GM18858 (cell line): ENCODE results near the gene KLRG1.

Source experiments
- ATAC-seq: cut with Tn5 transposase; IDR thresholded peaks from one replicate; pipeline ENCODE4 v1.9.1; 2021; ENCODE audit not compliant: unreplicated experiment

The KLRG1 gene

DNA sequence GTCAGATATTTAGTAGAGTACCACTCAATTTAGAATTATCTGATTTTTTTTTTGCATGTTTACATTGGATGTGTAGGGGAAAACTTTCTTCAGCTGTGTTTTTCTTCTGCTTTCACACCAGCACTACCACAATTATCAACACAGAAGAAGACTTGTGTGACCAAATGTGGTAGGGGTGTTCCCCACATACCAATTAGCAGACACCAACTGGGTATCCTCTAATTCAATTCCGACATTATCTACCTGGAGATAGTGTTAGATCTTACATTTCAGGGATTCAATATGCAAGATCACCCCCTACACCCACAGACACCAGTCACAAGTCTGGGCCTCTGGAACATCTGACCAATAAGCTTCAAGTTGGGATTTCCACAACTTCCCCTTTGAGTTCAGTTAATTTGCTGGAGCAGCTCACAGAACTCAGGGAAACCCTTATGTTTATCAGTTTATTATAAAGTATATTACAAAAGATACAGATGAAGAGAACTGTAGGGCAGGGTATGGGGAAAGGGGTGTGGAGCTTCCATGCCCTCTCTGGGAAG is 4.1 kb upstream of the KLRG1 start:
- ATAC-seq, result no peak

DNA sequence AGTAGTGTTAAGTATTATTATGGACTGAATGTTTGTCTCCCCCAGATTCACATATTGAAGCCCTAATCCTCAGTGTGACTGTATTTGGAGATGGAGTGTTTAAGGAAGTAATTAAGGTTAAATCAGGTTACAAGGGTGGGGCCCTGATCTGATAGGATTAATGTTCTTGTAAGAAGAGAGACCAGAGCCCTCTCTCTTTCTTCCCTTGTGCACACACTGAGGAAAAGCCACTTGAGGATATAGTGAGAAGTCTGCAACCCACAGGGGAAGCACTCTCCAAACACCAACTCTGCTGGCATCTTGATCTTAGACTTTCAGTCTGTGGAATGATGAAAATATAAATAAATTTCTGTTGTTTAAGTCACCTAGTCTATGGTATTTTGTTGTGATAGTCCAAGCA is 2.2 kb upstream of the KLRG1 start:
- no peak for ATAC-seq

DNA sequence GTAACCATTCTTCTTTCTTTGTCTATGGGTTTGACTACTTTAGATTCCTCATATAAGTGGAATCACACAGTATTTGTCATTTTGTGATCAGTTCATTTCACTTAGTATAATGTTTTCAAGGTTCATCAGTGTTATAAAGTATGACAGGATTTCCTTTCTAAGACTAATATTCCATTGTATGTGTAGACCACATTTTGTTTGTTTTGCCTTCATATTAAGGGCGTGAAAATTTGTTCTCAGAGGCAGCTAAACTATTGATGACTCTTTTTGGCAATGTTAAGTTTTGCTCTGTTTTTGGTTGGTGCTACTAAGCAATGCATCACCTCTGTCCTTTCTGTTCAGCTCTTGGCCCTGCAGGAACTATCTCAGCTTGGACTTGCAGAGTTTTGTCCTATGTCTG is 1.7 kb upstream of the KLRG1 start:
- no peak for ATAC-seq

DNA sequence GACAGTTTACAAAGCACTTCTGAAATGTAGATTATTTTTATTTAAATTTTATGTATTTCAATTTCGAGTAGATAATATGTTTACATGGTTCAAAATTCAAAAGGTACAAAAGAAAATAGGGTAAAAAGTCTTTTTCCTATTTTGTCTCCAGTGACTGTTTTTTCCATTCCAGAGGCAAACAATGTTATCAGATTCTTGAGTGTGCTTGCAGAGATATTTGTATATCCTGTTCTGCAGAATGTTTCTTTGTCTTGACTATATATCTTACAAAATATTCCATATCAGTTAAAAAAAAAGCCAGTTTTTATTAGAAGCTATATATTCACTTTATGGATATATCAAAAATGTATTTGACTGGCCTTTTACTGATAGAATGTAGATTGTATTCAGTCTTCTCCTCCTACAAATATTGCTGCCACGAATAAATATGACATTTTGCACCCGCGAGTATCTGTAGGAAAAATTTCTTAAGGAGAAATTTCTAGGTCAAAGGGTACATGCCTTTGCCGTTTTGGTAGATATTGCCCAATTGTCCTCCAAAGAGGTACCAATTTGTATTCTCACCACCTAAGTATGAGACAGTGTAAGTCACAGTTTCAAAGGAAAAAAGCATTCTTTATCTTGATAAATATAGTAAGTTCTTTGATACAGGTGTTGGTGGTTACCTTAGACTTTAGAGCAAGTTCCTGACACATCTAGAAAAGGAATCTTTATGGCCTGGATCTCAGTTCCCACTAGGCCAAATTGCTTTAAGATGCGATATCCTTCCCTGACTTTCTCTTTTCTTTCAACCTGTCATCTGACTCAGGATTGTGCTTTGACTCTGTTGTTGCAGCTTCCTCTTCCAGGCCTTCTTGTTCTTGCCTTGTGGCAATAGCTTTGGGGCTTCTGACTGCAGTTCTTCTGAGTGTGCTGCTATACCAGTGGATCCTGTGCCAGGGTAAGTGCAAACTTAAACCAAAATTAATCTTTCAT is 2.3 kb downstream of the KLRG1 start:
- ATAC-seq, result no peak

DNA sequence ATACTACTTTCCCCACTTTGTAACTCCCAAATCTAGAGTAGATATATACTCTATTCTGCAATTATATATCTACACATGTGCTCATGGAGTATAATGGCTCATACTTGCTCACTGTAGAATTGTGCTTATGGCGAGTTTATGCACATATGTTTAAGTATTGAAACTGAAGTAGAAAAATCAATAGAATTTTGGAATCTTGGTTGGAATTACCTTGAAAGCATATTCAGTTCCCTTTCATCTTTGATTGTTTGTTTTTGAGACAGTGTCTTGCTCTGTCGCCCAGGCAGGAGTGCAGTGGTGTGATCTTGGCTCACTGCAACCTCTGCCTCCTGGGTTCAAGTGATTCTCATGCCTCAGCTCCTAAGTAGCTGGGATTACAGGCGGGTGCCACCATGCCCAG is 4.5 kb downstream of the KLRG1 start:
- ATAC-seq, result no peak

DNA sequence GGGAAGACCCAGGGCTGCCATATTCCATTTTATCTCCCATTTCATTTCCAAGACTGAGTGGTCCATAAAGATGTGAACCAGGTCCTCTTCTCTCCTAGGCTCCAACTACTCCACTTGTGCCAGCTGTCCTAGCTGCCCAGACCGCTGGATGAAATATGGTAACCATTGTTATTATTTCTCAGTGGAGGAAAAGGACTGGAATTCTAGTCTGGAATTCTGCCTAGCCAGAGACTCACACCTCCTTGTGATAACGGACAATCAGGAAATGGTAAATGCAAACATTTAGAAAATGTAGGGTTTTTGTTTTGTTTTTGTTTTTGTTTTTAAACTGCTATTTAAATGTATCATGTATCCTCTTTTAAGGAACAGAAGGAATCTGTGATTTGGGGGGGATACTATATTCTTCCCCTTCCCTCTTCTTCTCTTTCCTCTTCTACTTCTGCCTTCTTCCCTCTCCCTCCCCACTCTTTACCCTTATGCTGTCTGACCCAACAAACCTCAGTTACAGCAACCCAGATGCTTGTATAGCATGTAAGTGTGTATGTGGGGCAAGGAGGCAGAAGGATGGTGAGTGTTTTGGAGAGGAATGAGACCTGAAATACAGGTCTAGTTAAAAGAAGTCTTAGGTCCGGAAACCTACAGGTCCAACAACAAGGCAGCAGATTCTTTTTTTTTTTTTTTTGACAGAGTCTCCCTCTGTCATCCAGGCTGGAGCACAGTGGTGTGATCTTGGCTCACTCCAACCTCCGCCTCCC is 5.9 kb downstream of the KLRG1 start:
- no peak for ATAC-seq

DNA sequence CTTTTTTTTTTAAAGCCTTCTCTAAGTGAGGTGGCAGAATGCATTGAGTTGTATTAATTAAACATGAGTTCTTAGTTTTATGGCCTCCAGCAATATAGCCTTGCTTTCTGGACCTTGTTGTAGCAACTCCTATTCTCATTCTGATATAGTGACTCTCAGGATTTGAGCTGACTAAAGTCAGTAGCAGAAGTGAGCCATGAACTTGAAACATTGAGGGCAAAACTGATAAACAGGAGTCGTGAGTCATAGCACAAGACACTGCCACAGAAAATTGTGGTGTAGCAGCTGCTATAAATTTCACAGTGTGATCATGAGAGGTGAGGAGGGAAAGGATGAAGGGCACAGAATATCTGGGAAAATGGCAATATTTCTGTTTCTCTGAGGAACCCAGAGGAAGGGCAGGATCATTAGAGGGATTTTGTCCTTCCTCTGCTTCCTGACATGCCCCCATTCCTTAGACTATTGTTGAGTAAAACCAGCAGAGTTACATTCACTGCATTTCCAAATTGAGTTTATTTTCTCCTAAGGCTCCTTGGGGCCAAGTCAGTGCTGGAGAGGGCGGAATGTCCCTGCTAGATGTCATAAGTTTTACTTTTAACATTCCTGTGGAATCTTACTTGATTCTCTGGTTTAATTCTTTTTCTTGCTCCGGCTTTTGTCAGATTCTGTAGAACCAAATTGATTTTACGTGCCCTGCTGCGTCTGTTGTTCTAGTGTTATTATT is 7.5 kb downstream of the KLRG1 start:
- ATAC-seq, result peak; percentile 93

DNA sequence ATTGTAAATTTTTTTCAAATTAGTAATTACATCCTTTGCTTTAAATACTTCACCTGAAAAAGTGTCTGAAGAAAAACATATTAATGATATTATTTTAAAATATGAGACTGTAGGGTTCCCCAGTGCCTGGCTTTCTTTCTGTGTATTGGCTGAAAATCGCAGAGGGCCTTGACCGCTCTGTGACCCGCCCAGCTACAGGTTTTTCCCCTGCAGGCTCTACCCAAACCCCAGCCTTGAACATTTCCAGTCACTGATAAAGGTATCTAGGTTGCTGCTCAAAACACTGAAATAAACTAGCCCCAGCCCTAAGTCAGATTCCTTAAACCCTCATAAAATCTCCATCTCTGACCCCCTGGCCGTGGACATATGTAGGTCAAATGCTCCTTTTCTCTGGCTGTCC is 11.9 kb downstream of the KLRG1 start:
- no peak for ATAC-seq

DNA sequence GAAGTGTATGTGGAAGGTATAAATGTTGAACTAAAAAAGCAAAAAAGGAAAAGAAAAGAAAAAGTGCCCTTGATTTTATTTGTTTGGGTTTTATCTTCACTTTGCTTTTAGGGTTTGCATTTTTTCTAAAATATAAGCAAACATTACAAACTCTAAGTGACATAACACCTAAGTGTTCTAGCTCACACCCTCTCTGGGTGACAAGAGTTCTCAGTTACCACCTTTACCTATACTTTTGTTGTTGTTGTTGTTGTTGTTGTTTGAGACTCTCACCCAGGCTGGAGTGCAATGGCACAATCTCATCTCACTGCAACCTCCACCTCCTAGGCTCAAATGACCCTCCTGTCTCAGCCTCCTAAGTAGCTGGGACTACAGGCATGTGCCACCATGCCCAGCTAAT is 13.0 kb downstream of the KLRG1 start:
- ATAC-seq, result no peak

DNA sequence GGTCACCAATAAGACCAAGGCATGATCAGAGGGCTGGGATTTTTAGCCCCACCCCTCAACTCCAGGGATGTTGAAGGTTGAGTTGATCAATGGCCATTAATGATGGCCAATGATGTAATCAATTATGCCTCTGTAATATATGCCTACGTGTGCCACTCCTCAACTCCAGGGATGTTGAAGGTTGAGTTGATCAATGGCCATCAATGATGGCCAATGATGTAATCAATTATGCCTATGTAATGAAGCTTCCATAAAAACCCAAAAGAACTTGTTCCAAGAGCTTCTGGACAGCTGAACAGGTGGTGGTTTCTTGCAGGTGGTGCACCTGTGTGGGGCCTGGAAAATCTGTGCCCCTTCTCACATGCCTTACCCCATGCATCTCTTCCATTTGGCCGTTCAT is 33.2 kb downstream of the KLRG1 start:
- no peak for ATAC-seq

DNA sequence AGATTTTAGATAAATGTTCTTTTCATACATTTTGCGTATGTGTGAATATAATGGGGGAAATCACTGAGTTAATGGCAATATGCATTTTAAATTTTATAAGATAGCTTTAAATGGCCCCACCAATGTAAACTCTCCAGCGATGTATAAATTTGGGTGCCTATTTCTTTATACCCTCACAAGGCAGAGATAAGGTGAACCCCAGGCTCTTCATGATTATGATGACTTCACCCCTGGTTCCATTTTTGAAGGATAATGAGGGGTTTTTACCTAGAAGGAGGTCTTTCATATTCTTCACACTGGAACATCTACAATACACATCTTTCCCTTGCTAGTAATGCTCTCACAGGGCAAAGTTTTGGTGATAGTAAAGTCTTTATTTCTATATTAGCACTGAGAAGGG is 35.2 kb downstream of the KLRG1 start:
- no peak for ATAC-seq

DNA sequence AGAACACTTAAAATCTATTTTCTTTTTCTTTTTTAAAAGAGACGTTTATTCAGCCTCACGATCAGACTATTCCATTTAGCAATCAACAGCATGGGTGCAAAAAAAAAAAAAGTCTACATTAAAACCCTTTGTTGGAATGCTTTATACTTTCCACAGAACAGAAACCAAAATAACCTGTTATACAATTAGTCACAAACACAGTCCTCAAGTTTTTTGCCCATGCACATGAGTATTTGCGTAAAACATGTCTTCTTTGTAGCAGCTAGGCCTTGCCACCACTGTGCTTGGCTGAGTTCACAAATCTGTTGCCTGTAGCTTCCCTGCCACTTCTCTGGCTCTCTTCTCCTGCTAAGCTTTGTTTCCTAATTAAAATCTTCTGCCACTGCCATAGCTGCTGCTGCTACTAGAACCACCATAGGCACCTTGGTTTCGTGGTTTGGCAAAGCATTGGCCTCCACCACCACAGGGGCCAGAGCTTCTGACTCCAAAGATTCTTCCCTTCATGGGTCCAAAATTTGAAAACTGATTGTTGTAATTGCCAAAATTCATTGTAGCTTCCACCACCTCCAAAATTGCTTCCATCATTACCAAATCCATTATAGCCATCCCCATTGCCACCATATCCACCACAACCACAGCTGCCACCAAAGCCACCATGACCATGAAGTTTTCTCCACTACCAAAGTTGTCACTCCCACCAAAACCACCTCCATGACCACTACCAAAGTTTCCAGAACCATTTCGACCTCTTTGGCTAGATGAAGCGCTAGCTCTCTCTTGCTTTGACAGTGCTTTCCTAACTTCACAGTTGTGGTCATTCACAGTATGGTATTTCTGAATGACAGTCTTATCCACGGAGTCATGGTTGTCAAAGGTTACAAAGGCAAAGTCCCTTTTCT is 38.1 kb downstream of the KLRG1 start:
- no peak for ATAC-seq

DNA sequence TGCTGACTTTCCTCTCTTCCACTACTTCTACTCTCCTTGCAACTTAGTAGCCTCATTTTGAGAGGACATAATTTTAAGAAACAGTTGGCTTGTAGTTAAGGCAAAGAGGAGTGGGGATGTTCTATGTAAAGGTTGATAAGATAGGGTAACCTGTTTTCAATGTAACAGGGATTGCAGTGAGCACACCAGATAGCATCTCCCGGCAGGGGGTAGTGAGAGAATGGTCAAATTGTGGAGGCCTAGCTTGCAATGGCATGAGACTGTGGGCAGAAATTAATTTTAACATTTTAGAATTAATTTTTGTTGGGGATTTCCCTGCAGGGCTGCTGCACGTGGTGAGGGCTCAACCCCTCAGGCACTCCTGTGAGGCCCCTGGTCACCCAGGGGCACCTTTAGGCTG is 41.4 kb downstream of the KLRG1 start:
- ATAC-seq, result no peak

DNA sequence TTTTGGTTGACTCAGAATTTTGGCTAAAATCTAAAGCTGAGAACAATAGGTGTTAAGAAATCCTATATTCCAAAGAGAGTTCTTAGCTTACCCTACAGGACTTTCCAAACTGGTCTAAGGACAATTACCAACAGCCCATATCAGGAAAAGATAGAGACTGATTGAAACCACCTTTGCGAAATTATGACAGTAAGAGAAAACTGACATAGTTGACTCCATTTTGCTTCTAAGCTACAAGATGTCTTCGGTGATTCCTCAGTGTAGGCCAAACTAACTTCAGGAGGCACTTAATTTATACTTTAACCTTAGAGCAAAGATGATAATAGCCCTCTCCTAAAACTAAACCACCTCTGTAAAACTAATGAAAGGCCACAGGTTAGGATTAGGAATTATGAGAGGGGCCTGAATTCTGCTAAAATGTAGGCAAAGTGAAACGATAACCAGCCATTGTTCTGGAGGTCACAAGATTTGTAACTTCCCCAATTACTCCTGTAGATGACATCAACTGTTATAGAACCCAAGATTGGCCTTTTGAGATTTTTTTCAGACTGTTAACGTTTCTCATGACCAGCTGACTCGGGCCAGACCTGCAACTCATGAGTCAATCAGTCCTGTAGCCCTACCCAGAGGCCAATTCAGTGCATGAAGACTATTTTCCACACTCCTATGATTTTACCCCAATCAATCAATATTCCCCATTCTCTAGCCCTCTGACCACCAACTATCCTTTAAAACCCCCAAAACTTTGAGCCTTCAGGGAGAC is 43.0 kb downstream of the KLRG1 start:
- ATAC-seq, result no peak

DNA sequence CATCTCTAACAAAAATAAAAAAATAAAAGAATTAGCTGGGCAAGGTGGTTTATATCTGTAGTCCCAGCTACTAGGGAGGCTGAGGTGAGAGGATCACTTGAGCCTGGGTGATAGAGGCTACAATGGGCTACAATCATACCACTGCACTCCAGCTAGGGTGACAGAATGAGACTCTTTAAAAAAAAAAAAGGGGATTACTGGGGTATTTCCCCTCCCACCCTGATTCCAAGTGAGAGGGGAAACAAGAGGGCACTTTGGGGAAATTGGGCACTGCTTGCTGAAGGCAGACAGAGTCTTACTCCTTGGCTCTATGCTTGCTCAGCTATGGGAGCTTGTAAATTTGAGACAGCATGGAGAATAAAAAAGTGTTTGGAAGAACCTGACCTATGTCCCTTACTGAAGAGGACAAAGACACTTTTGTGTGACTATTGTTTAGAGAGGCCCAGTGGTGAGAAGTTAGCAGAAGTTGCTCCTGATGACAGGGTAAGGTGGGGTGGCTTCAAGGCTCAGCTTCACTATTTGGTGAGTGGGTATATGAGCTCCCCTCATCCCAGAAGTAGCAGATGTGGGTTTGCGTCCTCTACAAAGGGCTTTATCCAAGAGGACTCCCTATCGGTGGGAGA is 44.0 kb downstream of the KLRG1 start:
- ATAC-seq, result no peak

DNA sequence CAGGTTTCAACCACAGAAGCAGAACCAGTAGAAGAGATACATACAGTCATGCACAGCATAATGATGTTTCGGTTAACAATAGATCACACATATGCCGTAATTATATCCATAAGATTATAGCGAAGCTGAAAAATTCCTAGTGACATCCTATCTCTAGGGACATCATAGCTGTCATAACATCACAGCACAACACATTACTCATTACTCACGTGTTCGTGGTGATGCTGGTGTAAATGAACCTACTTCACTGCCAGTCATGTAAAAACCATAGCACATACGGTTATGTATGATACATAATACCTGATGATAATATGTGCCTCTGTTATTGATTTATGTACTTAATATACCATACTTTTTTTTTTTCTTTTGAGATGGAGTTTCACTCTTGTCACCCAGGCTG is 44.7 kb downstream of the KLRG1 start:
- ATAC-seq, result no peak

DNA sequence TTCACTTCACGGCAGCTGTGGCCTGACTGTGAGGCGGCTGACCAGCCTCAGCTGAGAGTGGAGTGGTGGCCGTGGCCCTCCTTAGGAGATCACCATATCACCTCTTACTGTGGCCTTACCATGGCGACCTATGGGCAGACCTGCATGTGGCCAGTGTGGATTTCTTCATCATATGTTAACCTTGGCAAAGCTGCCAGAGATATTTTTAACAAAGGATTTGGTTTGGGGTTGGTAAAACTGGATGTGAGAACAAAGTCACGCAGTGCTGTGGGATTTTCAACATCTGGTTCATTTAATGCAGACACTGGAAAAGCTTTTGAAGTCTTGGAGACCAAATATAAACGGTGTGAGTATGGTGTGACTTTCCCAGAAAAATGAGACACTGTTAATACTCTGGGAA is 46.9 kb downstream of the KLRG1 start:
- no peak for ATAC-seq

DNA sequence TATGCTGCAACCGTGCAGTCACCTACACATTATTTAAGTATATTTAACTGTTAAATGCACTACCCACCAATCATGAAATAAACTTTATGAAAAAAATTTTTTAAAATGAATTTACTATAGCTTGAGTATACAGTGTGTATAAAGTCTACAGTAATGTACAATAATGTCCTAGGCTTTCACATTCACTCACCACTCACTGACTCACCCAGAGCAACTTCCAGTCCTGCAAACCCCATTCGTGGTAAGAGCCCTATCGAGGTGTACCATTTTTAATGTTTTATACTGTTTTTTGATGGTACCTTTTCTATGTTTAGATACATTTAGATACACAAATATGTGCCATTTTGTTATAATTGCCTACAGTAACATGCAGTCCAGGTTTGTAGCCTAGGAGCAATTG is 48.1 kb downstream of the KLRG1 start:
- no peak for ATAC-seq

DNA sequence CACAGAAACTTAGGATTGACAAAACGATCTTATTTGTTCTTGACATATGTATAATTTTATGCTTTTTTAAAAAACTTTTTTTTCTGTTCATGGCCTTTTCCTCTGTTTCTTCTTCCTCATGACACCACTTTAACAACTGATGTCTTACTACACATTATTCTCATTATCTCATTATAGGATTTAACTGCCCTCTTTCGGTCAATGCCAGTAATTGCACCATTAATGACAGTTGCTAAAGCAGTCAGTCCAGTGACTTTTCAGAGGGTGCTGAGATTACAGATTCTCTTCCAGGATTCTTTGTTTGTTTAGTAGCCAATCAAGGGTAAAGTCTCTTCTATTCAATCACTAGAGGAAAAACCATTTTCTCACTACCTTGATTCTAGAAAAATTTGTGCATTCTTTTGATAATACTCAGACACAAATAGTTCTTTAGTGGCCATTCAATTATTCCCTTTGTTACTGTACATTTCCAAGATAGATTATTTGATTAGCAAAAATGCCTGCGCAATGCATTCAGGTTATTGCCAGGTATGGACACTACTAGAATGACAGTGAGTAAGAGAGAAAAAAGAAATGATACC is 50.1 kb downstream of the KLRG1 start:
- ATAC-seq, result no peak
